Mesendoderm (in vitro differentiated cells): ENCODE data around the gene RGS14.

Experiments
- DNase-seq: peaks from one replicate; pipeline ENCODE4 v3.0.0; 2013
- H2AK5ac ChIP-seq: 2 replicates; pipeline ENCODE4 v1.6.1; 2013; ENCODE audit warnings: low read length, inconsistent platforms
- H2BK120ac ChIP-seq: 2 replicates; pipeline ENCODE4 v1.6.1; 2013; ENCODE audit warnings: low read depth, mild to moderate bottlenecking, low read length, moderate library complexity, mixed read lengths
- H2BK15ac ChIP-seq: replicated peaks from 2 replicates; pipeline ENCODE4 v1.6.1; 2013; ENCODE audit warnings: low read depth, mild to moderate bottlenecking, moderate library complexity
- H2BK5ac ChIP-seq: 2 replicates; pipeline ENCODE4 v1.6.1; 2013; ENCODE audit warnings: low read length, inconsistent platforms
- H3K18ac ChIP-seq: 2 replicates; pipeline ENCODE4 v1.6.1; 2013; ENCODE audit warnings: mild to moderate bottlenecking, low read length, mixed read lengths
- H3K23ac ChIP-seq: one replicate; pipeline ENCODE4 v1.6.1; 2013; ENCODE audit warnings: low read length
- H3K27ac ChIP-seq: 2 replicates; pipeline ENCODE4 v1.5.1; 2013; ENCODE audit warnings: low read depth, mild to moderate bottlenecking, inconsistent platforms, low read length, moderate library complexity
- H3K27me3 ChIP-seq: 2 replicates; pipeline ENCODE4 v1.6.1; 2013; ENCODE audit warnings: low read length, control low read depth, mild to moderate bottlenecking, inconsistent platforms; ENCODE audit not compliant: insufficient read depth, poor library complexity
- H3K36me3 ChIP-seq: 2 replicates; pipeline ENCODE4 v1.6.1; 2013; ENCODE audit warnings: low read length, inconsistent platforms; ENCODE audit not compliant: control insufficient read depth, insufficient read depth
- H3K4ac ChIP-seq: one replicate; pipeline ENCODE4 v1.6.1; 2013; ENCODE audit warnings: low read depth, mild to moderate bottlenecking, low read length, moderate library complexity
- H3K4me1 ChIP-seq: 2 replicates; pipeline ENCODE4 v1.6.1; 2013; ENCODE audit warnings: low read depth, low read length, inconsistent platforms; ENCODE audit not compliant: control insufficient read depth
- H3K4me2 ChIP-seq: 2 replicates; pipeline ENCODE4 v1.6.1; 2013; ENCODE audit warnings: low read length
- H3K4me3 ChIP-seq: 2 replicates; pipeline ENCODE4 v1.5.1; 2013; ENCODE audit warnings: mild to moderate bottlenecking, low read length
- H3K56ac ChIP-seq: one replicate; pipeline ENCODE4 v1.6.1; 2013; ENCODE audit warnings: low read length
- H3K79me1 ChIP-seq: 2 replicates; pipeline ENCODE4 v1.6.1; 2013; ENCODE audit warnings: low read length, inconsistent platforms
- H3K79me2 ChIP-seq: 2 replicates; pipeline ENCODE4 v1.6.1; 2013; ENCODE audit warnings: mild to moderate bottlenecking, low read length; ENCODE audit not compliant: control insufficient read depth, insufficient read depth
- H3K9ac ChIP-seq: 2 replicates; pipeline ENCODE4 v1.6.1; 2013; ENCODE audit warnings: low read length, inconsistent platforms
- H4K5ac ChIP-seq: one replicate; pipeline ENCODE4 v1.6.1; 2013; ENCODE audit warnings: low read length
- H4K8ac ChIP-seq: one replicate; pipeline ENCODE4 v1.6.1; 2013; ENCODE audit warnings: low read depth, mild to moderate bottlenecking, control low read depth, low read length, moderate library complexity
- WGBS: extraction: QIAGEN DNeasy Blood & Tissue Kit; methylation state at CpG from one replicate; pipeline ENCODE4 v1.1.7; 2013; ENCODE audit warnings: low lambda C conversion rate, missing lambda C conversion rate; ENCODE audit not compliant: insufficient coverage; ENCODE audit errors: extremely low coverage; 5-methylcytosine and 5-hydroxymethylcytosine counted together

RGS14 gene

GRCh38 chr5:177382423-177383029 is 24.8 kb downstream of the RGS14 start:
- Histone ChIP-seq H3K79me2 (no peaks in the 10 kb centered on the region), H3K27me3 (no peaks in the 10 kb centered on the region), H3K79me1 (no peaks in the 10 kb centered on the region), H4K5ac (no peak overlapping the region), H3K4me1 (no peaks in the 10 kb centered on the region), H3K4ac (no peak overlapping the region), H3K18ac (no peak overlapping the region), H3K9ac (no peak overlapping the region), H2AK5ac (no peak overlapping the region), H3K4me3 (no peak overlapping the region), H3K27ac (no peak overlapping the region), H3K4me2 (no peak overlapping the region), H2BK120ac (no peak overlapping the region), H2BK5ac (no peak overlapping the region), H3K36me3 (no peaks in the 10 kb centered on the region), H4K8ac (no peak overlapping the region), H3K23ac (no peak overlapping the region), H3K56ac (no peak overlapping the region), H2BK15ac (no peak overlapping the region)
- peak; percentile 59 for DNase-seq
- no CpG with 5 or more reads among the region's 11 CpGs for WGBS

GRCh38 chr5:177383181-177383580 is 25.5 kb downstream of the RGS14 start:
- WGBS: no CpG with 5 or more reads among the region's 9 CpGs
- no peaks in the 10 kb centered on the region for H3K4me1 ChIP-seq
- H3K9ac ChIP-seq: no peak overlapping the region
- H3K18ac ChIP-seq: no peak overlapping the region
- no peak overlapping the region for H2BK5ac ChIP-seq
- no peak overlapping the region for H3K27ac ChIP-seq
- H3K79me2 ChIP-seq: no peaks in the 10 kb centered on the region
- no peak overlapping the region for H3K4me3 ChIP-seq
- no peak overlapping the region for H3K23ac ChIP-seq
- H4K8ac ChIP-seq: no peak overlapping the region
- no peak overlapping the region for H2AK5ac ChIP-seq
- no peaks in the 10 kb centered on the region for H3K79me1 ChIP-seq
- no peak overlapping the region for H4K5ac ChIP-seq
- no peak overlapping the region for H3K4ac ChIP-seq
- H3K27me3 ChIP-seq: no peaks in the 10 kb centered on the region
- no peak overlapping the region for H3K56ac ChIP-seq
- no peak overlapping the region for H2BK120ac ChIP-seq
- no peak for DNase-seq
- no peak overlapping the region for H3K4me2 ChIP-seq
- no peaks in the 10 kb centered on the region for H3K36me3 ChIP-seq
- no peak overlapping the region for H2BK15ac ChIP-seq

- H2BK5ac ChIP-seq: no peak within 1 kb of the TSS
- DNase-seq: no peak
- H3K27me3 ChIP-seq: no peaks in the 10 kb centered on the region
- H3K9ac ChIP-seq: no peak within 1 kb of the TSS
- H3K79me2 ChIP-seq: no peaks in the 10 kb centered on the region
- no peak within 1 kb of the TSS for H3K4me3 ChIP-seq
- H3K23ac ChIP-seq: no peak within 1 kb of the TSS
- no peak within 1 kb of the TSS for H3K4me2 ChIP-seq
- no peaks in the 10 kb centered on the region for H3K4me1 ChIP-seq
- no peaks in the 10 kb centered on the region for H3K79me1 ChIP-seq
- no peak within 1 kb of the TSS for H2BK120ac ChIP-seq
- no peak within 1 kb of the TSS for H3K27ac ChIP-seq
- no peak within 1 kb of the TSS for H2AK5ac ChIP-seq
- no peak within 1 kb of the TSS for H3K56ac ChIP-seq
- H3K4ac ChIP-seq: no peak within 1 kb of the TSS
- no peak within 1 kb of the TSS for H3K18ac ChIP-seq
- H4K8ac ChIP-seq: no peak within 1 kb of the TSS
- H3K36me3 ChIP-seq: no peaks in the 10 kb centered on the region
- no peak within 1 kb of the TSS for H4K5ac ChIP-seq
- H2BK15ac ChIP-seq: no peak within 1 kb of the TSS
- WGBS: no CpG with 5 or more reads among the region's 4 CpGs
Measured at GRCh38 chr5:177384134-177384533, 26.4 kb downstream of the RGS14 start, which contains the start of gene SLC34A1. Gene SLC34A1 (plus strand): TSS chr5:177384434. CDS start chr5:177385742, 1,308 bp downstream.

- DNase-seq: no peak
- H4K8ac ChIP-seq: no peak overlapping the region
- H4K5ac ChIP-seq: no peak overlapping the region
- H3K27ac ChIP-seq: no peak overlapping the region
- no peak overlapping the region for H3K56ac ChIP-seq
- no peak overlapping the region for H3K4me3 ChIP-seq
- no peak overlapping the region for H3K4ac ChIP-seq
- no peak overlapping the region for H3K23ac ChIP-seq
- H2AK5ac ChIP-seq: no peak overlapping the region
- H3K79me1 ChIP-seq: no peaks in the 10 kb centered on the region
- H3K4me2 ChIP-seq: no peak overlapping the region
- no peak overlapping the region for H2BK5ac ChIP-seq
- WGBS: no CpG with 5 or more reads among the region's 11 CpGs
- no peaks in the 10 kb centered on the region for H3K79me2 ChIP-seq
- H3K18ac ChIP-seq: no peak overlapping the region
- H3K4me1 ChIP-seq: no peaks in the 10 kb centered on the region
- no peak overlapping the region for H2BK15ac ChIP-seq
- no peaks in the 10 kb centered on the region for H3K36me3 ChIP-seq
- no peak overlapping the region for H2BK120ac ChIP-seq
- H3K9ac ChIP-seq: no peak overlapping the region
- H3K27me3 ChIP-seq: no peaks in the 10 kb centered on the region
Measured at GRCh38 chr5:177385720-177386119, 28.0 kb downstream of the RGS14 start.

- Histone ChIP-seq H2BK5ac (no peak overlapping the region), H3K27me3 (no peaks in the 10 kb centered on the region), H3K9ac (no peak overlapping the region), H3K4ac (no peak overlapping the region), H3K36me3 (no peaks in the 10 kb centered on the region), H3K27ac (no peak overlapping the region), H3K79me1 (no peaks in the 10 kb centered on the region), H3K18ac (no peak overlapping the region), H3K56ac (no peak overlapping the region), H2BK15ac (no peak overlapping the region), H2AK5ac (no peak overlapping the region), H4K5ac (no peak overlapping the region), H4K8ac (no peak overlapping the region), H3K79me2 (no peaks in the 10 kb centered on the region), H3K4me3 (no peak overlapping the region), H3K23ac (no peak overlapping the region), H3K4me2 (no peak overlapping the region), H3K4me1 (no peaks in the 10 kb centered on the region), H2BK120ac (no peak overlapping the region)
- DNase-seq: no peak
- no CpG with 5 or more reads among the region's 8 CpGs for WGBS
Measured at GRCh38 chr5:177386542-177386941, 28.8 kb downstream of the RGS14 start.

- no CpG with 5 or more reads among the region's 14 CpGs for WGBS
- Histone ChIP-seq H3K18ac (no peak overlapping the region), H2AK5ac (no peak overlapping the region), H4K8ac (no peak overlapping the region), H4K5ac (no peak overlapping the region), H3K36me3 (no peaks in the 10 kb centered on the region), H3K27me3 (no peaks in the 10 kb centered on the region), H2BK120ac (no peak overlapping the region), H3K23ac (no peak overlapping the region), H2BK15ac (no peak overlapping the region), H3K27ac (no peak overlapping the region), H3K4me1 (no peaks in the 10 kb centered on the region), H2BK5ac (no peak overlapping the region), H3K4ac (no peak overlapping the region), H3K79me1 (no peaks in the 10 kb centered on the region), H3K4me2 (no peak overlapping the region), H3K56ac (no peak overlapping the region), H3K9ac (no peak overlapping the region), H3K4me3 (no peak overlapping the region), H3K79me2 (no peaks in the 10 kb centered on the region)
- no peak for DNase-seq
Measured at GRCh38 chr5:177387405-177387804, 29.7 kb downstream of the RGS14 start.
